Effector memory CD8-positive, alpha-beta T cell (primary cell): ENCODE results near the gene HDAC7.

Experiments
- ATAC-seq: fragments of 150-1000 bp; cut with Tn5 transposase; replicated peaks from 2 replicates; pipeline ENCODE4 v1.10.0; 2021; ENCODE audit warnings: mild to moderate bottlenecking, moderate library complexity
- DNase-seq, 3 experiments: peaks; one replicate each; pipeline ENCODE4 v3.0.0; 2021
- H3K27ac Mint-ChIP-seq, 2 donors: one replicate each; pipeline ENCODE4 v1.8.0; 2022; ENCODE audit warnings: mild to moderate bottlenecking in 2 of 2, mixed read lengths in 2 of 2, moderate library complexity in 2 of 2
- H3K27me3 Mint-ChIP-seq, 2 donors: one replicate each; pipeline ENCODE4 v1.8.0; 2022; ENCODE audit warnings: mixed read lengths in 2 of 2
- H3K36me3 Mint-ChIP-seq: one replicate; pipeline ENCODE4 v1.8.0; 2022; ENCODE audit warnings: mild to moderate bottlenecking, moderate library complexity, mixed read lengths; ENCODE audit not compliant: insufficient read depth
- H3K4me1 Mint-ChIP-seq, 2 donors: one replicate each; pipeline ENCODE4 v1.8.0; 2022; ENCODE audit warnings: low read depth in 2 of 2, mixed read lengths in 2 of 2
- H3K4me3 Mint-ChIP-seq, 2 donors: one replicate each; pipeline ENCODE4 v1.8.0; 2022; ENCODE audit warnings: mild to moderate bottlenecking in 2 of 2, mixed read lengths in 2 of 2, moderate library complexity in 2 of 2
- H3K9me3 Mint-ChIP-seq, 2 donors: one replicate each; pipeline ENCODE4 v1.8.0; 2022; ENCODE audit warnings: mixed read lengths in 2 of 2

HDAC7 gene

GRCh38 chr12:47856721-47857575 lies 37.2 kb upstream of the HDAC7 start:
- Mint-ChIP-seq H3K4me1 (no peaks in the 10 kb centered on the region), H3K4me3 (no peak overlapping the region), H3K9me3 (no peaks in the 10 kb centered on the region), H3K27me3 (no peaks in the 10 kb centered on the region), H3K27ac (no peak overlapping the region), H3K36me3 (no peaks in the 10 kb centered on the region)
- DNase-seq (no peak), ATAC-seq (no peak)

- no peaks in the 10 kb centered on the region for H3K4me1 Mint-ChIP-seq
- H3K27ac Mint-ChIP-seq: no peak overlapping the region
- no peak for ATAC-seq
- H3K9me3 Mint-ChIP-seq: no peaks in the 10 kb centered on the region
- no peak overlapping the region for H3K4me3 Mint-ChIP-seq
- DNase-seq: no peak
- no peaks in the 10 kb centered on the region for H3K27me3 Mint-ChIP-seq
- no peaks in the 10 kb centered on the region for H3K36me3 Mint-ChIP-seq
Measured at GRCh38 chr12:47856094-47856493, 36.4 kb upstream of the HDAC7 start.

- no peaks in the 10 kb centered on the region for H3K4me1 Mint-ChIP-seq
- no peaks in the 10 kb centered on the region for H3K9me3 Mint-ChIP-seq
- H3K36me3 Mint-ChIP-seq: no peaks in the 10 kb centered on the region
- DNase-seq (no peak), ATAC-seq (no peak)
- H3K27me3 Mint-ChIP-seq: no peaks in the 10 kb centered on the region
- H3K27ac Mint-ChIP-seq: no peak overlapping the region
- H3K4me3 Mint-ChIP-seq: no peak overlapping the region
Measured at GRCh38 chr12:47855502-47855901, 35.8 kb upstream of the HDAC7 start.

GRCh38 chr12:47854531-47854930 lies 34.8 kb upstream of the HDAC7 start:
- ATAC-seq (no peak), DNase-seq (no peak)
- H3K4me1 Mint-ChIP-seq: no peaks in the 10 kb centered on the region
- H3K27ac Mint-ChIP-seq: no peak overlapping the region
- H3K4me3 Mint-ChIP-seq: no peak overlapping the region
- H3K27me3 Mint-ChIP-seq: no peaks in the 10 kb centered on the region
- no peaks in the 10 kb centered on the region for H3K9me3 Mint-ChIP-seq
- H3K36me3 Mint-ChIP-seq: no peaks in the 10 kb centered on the region

- Mint-ChIP-seq H3K9me3 (no peaks in the 10 kb centered on the region), H3K4me3 (no peak overlapping the region), H3K4me1 (no peaks in the 10 kb centered on the region), H3K36me3 (no peaks in the 10 kb centered on the region), H3K27ac (peak overlapping the region in 1 of 2 donors; percentile 57), H3K27me3 (no peaks in the 10 kb centered on the region)
- no peak for ATAC-seq
- DNase-seq: no peak
Measured at GRCh38 chr12:47852096-47852571, 32.4 kb upstream of the HDAC7 start.

GRCh38 chr12:47851303-47851952 lies 31.7 kb upstream of the HDAC7 start:
- H3K27ac Mint-ChIP-seq: peak overlapping the region in 1 of 2 donors; percentile 57
- no peaks in the 10 kb centered on the region for H3K4me1 Mint-ChIP-seq
- H3K4me3 Mint-ChIP-seq: no peak overlapping the region
- no peaks in the 10 kb centered on the region for H3K9me3 Mint-ChIP-seq
- H3K27me3 Mint-ChIP-seq: peaks cover 0 to 2% of the 10 kb centered on the region in 2 donors
- no peak for ATAC-seq
- DNase-seq: no peak
- no peaks in the 10 kb centered on the region for H3K36me3 Mint-ChIP-seq

- DNase-seq (no peak), ATAC-seq (no peak)
- H3K27me3 Mint-ChIP-seq: peaks cover under 1 to 10% of the 10 kb centered on the region in 2 donors
- no peak overlapping the region for H3K4me3 Mint-ChIP-seq
- no peaks in the 10 kb centered on the region for H3K4me1 Mint-ChIP-seq
- H3K36me3 Mint-ChIP-seq: no peaks in the 10 kb centered on the region
- H3K9me3 Mint-ChIP-seq: no peaks in the 10 kb centered on the region
- H3K27ac Mint-ChIP-seq: no peak overlapping the region
Measured at GRCh38 chr12:47850153-47851084, 30.7 kb upstream of the HDAC7 start.

GRCh38 chr12:47849261-47849660 lies 29.6 kb upstream of the HDAC7 start:
- ATAC-seq: no peak
- Mint-ChIP-seq H3K9me3 (no peaks in the 10 kb centered on the region), H3K4me3 (no peak overlapping the region), H3K27ac (no peak overlapping the region), H3K4me1 (no peaks in the 10 kb centered on the region), H3K27me3 (peaks cover 6 to 10% of the 10 kb centered on the region in 2 donors), H3K36me3 (no peaks in the 10 kb centered on the region)
- DNase-seq: no peak

GRCh38 chr12:47848853-47849252 lies 29.1 kb upstream of the HDAC7 start:
- H3K27me3 Mint-ChIP-seq: peaks cover 6 to 10% of the 10 kb centered on the region in 2 donors
- no peaks in the 10 kb centered on the region for H3K36me3 Mint-ChIP-seq
- no peak for DNase-seq
- H3K9me3 Mint-ChIP-seq: no peaks in the 10 kb centered on the region
- no peak for ATAC-seq
- no peak overlapping the region for H3K27ac Mint-ChIP-seq
- H3K4me1 Mint-ChIP-seq: no peaks in the 10 kb centered on the region
- no peak overlapping the region for H3K4me3 Mint-ChIP-seq

GRCh38 chr12:47846294-47846996 lies 26.7 kb upstream of the HDAC7 start:
- H3K27me3 Mint-ChIP-seq: peaks cover 6 to 19% of the 10 kb centered on the region in 2 donors
- H3K36me3 Mint-ChIP-seq: no peaks in the 10 kb centered on the region
- ATAC-seq (no peak), DNase-seq (no peak)
- no peaks in the 10 kb centered on the region for H3K9me3 Mint-ChIP-seq
- H3K27ac Mint-ChIP-seq: no peak overlapping the region
- H3K4me3 Mint-ChIP-seq: no peak overlapping the region
- no peaks in the 10 kb centered on the region for H3K4me1 Mint-ChIP-seq

GRCh38 chr12:47845081-47845480 lies 25.4 kb upstream of the HDAC7 start:
- Mint-ChIP-seq H3K27ac (no peak overlapping the region), H3K27me3 (peaks cover 6 to 19% of the 10 kb centered on the region in 2 donors), H3K36me3 (no peaks in the 10 kb centered on the region)

GRCh38 chr12:47844264-47845019 lies 24.7 kb upstream of the HDAC7 start:
- H3K36me3 Mint-ChIP-seq: no peaks in the 10 kb centered on the region
- DNase-seq: no peak

More at GRCh38 chr12:47845081-47845480, 25.4 kb upstream of the HDAC7 start:
- Mint-ChIP-seq H3K9me3 (no peaks in the 10 kb centered on the region), H3K4me1 (no peaks in the 10 kb centered on the region), H3K4me3 (no peak overlapping the region)
- DNase-seq (no peak), ATAC-seq (no peak)

More at GRCh38 chr12:47844264-47845019, 24.7 kb upstream of the HDAC7 start:
- ATAC-seq: no peak
- Mint-ChIP-seq H3K4me3 (no peak overlapping the region), H3K27ac (no peak overlapping the region), H3K27me3 (peaks cover 6 to 19% of the 10 kb centered on the region in 2 donors), H3K4me1 (no peaks in the 10 kb centered on the region), H3K9me3 (no peaks in the 10 kb centered on the region)
